OCI-LY7 (cell line): Measurements from ENCODE around the gene KCTD19.

Experiments used
- EZH2phosphoT487 ChIP-seq: fragments of 200-600 bp; sonication (generic); IDR thresholded peaks from 2 replicates; pipeline ENCODE4 v1.6.1; 2018; ENCODE audit warnings: low read depth, borderline replicate concordance, mild to moderate bottlenecking, mixed run types, antibody characterized with exemption, low read length, moderate library complexity, mixed read lengths
- TF ChIP-seq, protein P1 (sequence below): fragments of 200-600 bp; sonication (generic); conservative IDR thresholded peaks from 2 replicates; pipeline ENCODE4 v1.5.1; 2014; ENCODE audit warnings: mild to moderate bottlenecking, antibody characterized with exemption, low read length, moderate library complexity, mixed read lengths

DNA sequence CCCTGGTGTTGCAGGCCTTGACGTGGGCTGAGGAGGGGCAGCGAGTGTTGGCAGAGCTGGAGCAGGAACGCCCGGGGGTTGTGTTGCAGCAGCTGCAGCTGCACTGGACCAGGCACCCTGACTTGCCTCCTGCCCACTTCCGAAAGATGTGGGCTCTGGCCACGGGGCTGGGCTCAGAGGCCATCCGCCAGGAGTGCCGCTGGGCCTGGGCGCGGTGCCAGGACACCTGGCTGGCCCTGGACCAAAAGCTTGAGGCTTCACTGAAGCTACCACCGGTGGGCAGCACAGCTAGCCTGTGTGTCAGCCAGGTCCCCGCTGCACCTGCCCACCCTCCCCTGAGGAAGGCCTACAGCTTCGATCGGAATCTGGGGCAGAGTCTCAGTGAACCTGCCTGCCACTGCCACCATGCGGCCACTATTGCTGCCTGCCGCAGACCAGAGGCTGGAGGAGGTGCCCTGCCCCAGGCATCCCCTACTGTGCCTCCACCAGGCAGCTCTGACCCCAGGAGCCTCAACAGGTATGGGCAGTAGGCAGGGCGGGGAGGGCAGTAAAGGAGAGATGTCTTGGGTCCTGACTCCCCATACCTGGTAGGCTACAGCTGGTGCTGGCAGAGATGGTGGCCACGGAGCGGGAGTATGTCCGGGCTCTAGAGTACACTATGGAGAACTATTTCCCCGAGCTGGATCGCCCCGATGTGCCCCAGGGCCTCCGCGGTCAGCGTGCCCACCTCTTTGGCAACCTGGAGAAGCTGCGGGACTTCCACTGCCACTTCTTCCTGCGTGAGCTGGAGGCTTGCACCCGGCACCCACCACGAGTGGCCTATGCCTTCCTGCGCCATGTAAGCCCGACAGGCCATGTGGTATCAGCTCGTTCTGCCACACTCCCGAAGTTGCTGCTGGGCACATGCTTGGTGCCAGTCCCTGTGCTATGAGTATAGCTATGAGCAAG is 41.6 kb downstream of the KCTD19 start:
- TF ChIP-seq, protein P1, sequence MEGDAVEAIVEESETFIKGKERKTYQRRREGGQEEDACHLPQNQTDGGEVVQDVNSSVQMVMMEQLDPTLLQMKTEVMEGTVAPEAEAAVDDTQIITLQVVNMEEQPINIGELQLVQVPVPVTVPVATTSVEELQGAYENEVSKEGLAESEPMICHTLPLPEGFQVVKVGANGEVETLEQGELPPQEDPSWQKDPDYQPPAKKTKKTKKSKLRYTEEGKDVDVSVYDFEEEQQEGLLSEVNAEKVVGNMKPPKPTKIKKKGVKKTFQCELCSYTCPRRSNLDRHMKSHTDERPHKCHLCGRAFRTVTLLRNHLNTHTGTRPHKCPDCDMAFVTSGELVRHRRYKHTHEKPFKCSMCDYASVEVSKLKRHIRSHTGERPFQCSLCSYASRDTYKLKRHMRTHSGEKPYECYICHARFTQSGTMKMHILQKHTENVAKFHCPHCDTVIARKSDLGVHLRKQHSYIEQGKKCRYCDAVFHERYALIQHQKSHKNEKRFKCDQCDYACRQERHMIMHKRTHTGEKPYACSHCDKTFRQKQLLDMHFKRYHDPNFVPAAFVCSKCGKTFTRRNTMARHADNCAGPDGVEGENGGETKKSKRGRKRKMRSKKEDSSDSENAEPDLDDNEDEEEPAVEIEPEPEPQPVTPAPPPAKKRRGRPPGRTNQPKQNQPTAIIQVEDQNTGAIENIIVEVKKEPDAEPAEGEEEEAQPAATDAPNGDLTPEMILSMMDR, result no peak
- TF ChIP-seq EZH2phosphoT487, result no peak
